Measurements from ENCODE around the gene TAAR8. TPM values are rescaled to one million over a fixed set of nuclear protein-coding genes. Genes with fewer than 3 reads are reported as not detected.
"Not testable (repeated sequence)": the region's sequence is repeated elsewhere in the genome, so short reads cannot be mapped to it uniquely, and the experiment has no call there.

Gene TAAR8
- total RNA-seq, 1 donor from 2014 or later: not detected

DNA sequence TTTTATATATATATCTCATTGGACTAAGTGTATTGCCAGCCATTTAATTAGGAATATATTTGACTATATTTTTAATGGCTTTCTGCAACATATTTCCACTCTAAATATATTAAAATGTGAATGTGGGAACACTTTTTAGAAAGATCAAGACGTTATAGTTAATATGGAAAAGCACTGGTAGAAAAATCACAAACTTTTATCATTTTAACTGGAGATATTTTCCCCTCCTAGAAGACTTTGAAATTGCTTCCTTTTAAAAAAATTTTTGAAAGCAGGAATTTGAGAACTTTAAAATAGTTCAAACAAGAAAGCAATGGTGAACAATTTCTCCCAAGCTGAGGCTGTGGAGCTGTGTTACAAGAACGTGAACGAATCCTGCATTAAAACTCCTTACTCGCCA lies 14.5 kb upstream of the TAAR8 start, which contains the start of gene TAAR9:
TSS of gene TAAR9 (plus strand) at position 301 of the 400 bp plus-strand sequence. CDS start at position 314, 13 bp downstream.
- intact Hi-C loops (cut with micrococcal nuclease): no loop called here

DNA sequence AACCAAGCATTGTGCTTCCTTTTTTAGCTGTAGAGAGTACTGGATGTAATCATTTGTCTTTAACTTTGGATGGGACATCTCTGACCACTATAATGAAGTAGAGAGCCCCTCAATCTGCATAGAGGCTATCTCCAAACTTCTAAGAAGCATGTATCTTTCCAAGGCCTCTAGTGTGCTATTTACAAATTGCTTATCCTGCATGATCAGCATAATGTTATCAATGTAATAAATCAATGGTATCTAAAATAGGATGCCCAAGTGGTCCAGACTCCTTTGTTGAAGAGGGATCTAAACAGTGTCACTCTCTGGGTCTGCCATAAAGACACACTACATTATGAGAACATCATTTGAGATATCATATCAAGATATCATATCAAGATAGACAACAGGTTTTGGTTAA lies 7.6 kb upstream of the TAAR8 start:
- intact Hi-C loops (cut with micrococcal nuclease): no loop called here

DNA sequence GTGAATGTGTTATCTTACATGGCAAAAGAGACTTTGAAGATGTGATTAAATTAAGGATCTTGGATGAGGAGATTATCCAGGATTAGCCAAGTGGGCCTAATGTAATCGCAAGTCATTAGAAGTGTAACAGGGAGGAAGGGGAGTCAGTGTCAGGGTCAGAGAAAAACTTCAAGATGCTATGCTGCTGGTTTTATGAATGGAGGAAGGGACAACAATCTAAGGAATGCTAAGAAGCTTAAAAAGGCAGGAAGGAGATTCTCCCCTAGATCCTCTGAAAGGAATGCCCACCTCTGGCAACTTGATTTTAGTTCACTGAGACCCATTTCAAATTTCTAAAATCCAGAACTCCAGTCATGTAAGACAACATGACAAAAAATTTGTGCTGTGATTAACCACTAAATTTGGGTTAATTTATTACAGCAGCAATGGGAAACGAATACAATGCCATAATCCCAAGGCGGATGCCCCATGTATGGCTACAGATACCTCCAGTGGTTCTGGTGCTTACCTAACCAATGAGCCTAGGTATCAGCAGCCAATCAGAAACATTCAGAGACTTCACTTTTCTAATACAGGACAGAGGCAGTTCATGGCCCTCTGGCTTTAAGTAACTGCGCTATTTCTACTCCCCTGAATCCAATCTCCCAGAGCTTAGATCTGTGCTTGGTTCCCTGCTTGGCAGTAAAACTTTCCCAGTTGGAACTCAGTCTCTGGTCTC lies 3.6 kb upstream of the TAAR8 start:
- intact Hi-C loops (cut with micrococcal nuclease): no loop called here

DNA sequence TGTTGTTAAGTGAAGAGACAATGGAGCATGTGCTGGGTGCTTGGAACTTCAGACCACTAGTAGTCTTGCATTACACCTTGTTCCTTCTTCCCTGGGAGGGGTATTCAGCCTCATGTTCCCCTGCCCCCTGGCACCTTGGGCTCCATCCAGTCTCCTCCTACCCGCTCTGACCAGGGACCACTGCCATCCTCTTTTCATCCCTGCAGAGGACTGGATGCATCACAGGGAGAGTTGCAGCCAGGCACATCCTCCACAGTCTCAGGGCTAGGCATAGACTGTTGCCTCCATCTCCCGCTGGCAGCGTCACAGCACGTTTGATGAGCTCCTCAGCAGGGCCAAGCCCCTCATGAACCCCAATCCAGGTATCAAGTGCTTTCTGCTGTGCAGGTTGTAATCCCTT lies 1.3 kb upstream of the TAAR8 start:
- intact Hi-C loops (cut with micrococcal nuclease): no loop called here

DNA sequence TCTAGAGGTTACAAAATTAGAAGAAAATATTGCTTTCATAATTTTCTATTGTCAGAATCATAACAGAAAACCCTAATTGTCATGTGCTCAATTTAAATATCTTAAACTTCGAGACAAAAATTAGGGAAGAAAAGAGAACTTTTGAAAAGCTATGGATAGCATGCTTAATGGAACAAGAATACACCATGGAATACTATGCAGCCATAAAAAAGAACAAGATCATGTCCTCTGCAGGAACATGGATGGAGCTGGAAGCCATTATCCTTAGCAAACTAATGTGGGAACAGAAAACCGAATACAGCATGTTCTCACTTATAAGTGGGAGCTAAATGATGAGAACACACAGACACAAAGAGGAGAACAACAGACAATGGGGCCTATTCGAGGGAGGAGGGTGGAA lies 7.6 kb downstream of the TAAR8 start:
- intact Hi-C loops (cut with micrococcal nuclease): not testable (repeated sequence)

DNA sequence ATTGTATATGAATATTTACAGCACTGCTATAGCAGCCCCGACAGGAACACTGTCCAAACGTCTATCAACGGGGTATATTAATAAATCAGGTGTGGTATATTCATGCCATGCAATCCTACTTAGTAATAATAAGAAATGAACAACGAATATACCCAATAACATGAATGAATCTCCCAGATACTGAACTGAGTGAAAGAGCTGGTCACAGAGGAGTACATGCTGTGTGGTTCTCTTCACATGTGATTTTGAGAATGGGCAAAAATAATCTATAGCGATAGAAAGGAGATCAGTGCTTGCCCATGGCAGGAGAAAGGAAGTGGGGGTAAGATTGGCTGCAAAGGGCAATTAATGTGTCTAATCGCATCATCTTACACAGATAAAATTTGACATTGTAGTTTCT lies 13.9 kb downstream of the TAAR8 start:
- intact Hi-C loops (cut with micrococcal nuclease): no loop called here

DNA sequence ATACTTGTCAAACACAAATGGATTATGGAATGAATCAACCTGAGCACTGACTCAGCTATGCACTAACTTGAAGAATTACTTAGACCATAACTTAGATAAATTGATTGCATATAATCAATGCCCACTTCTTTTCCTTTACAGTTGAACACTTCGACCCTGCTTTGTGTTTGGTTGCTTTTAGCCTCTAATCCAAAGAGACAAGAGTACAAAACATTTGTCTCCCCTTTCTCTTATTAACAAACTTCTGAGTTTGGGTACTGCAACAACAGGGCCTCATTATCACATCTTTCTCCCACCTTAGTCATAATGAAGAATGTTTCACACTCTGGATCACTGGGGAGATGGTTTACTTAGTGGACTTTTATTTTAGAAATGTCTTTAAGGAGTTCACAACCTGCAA lies 15.1 kb downstream of the TAAR8 start:
- intact Hi-C loops (cut with micrococcal nuclease): no loop called here

DNA sequence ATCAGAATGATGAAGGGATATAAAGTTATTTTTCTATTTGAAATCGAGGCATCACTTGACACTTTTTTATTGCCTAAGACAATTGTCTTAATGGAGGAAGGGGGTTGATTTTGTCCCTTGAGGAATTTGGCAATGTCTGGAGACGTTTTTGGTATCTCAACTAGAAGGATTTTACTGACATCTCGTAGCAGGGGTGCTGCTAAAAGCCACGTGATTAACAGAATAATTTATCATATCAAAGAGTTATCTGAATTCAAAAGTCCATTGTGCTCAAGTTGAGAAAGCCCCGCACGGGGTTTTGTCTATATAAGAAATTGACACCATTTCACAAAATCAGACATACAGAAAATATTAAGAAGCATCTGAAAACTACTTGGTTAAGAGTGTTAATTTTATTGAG lies 16.1 kb downstream of the TAAR8 start:
- intact Hi-C loops (cut with micrococcal nuclease): no loop called here

DNA sequence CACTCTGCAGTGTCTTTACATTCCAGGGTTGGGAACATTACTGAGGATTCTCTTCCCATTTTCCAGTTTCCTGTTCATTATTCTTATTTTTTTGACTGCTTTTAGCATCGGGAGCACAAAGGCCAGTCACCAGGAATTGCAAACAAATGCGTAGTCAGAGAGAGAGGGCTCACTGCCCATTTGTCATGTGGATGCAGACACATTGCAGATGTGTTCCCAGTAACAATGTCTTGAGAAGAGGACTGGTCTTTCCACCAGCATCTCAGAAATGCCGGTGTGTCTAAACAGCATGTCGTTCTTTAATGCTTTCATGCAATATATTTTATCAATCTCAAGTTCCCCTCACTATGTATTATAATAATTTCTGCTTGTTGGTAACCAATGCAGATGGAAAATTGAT lies 16.7 kb downstream of the TAAR8 start:
- intact Hi-C loops (cut with micrococcal nuclease): no loop called here

DNA sequence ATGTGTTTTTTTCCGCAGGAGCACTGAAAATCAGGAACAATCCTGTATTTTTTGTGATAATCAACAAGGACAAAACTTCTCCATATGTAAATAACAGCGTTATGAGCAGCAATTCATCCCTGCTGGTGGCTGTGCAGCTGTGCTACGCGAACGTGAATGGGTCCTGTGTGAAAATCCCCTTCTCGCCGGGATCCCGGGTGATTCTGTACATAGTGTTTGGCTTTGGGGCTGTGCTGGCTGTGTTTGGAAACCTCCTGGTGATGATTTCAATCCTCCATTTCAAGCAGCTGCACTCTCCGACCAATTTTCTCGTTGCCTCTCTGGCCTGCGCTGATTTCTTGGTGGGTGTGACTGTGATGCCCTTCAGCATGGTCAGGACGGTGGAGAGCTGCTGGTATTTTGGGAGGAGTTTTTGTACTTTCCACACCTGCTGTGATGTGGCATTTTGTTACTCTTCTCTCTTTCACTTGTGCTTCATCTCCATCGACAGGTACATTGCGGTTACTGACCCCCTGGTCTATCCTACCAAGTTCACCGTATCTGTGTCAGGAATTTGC lies 17.8 kb downstream of the TAAR8 start, which contains the start of gene TAAR6:
TSS of gene TAAR6 (plus strand) at position 102 of the 557 bp plus-strand sequence. CDS start at position 102, 0 bp downstream.
- intact Hi-C loops (cut with micrococcal nuclease): no loop called here

DNA sequence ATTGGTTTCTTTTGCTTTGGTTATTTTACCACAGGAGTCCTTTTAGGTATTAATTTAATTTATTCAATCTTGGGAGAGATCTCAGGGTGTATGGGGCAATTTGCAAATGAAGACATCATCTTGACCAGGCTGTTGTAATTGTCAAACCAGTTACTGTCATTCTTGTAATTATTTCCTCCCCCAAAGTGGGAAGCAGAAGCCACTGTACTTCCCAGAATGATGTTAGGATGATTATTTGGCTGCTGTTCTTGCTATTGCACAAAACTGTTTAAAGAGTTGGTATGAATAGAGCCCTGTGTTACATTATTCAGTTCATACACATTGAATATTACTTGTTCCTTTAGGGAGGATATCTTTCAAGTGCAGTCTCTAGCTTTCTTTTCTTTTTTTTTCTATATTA lies 19.3 kb downstream of the TAAR8 start:
- intact Hi-C loops (cut with micrococcal nuclease): no loop called here

DNA sequence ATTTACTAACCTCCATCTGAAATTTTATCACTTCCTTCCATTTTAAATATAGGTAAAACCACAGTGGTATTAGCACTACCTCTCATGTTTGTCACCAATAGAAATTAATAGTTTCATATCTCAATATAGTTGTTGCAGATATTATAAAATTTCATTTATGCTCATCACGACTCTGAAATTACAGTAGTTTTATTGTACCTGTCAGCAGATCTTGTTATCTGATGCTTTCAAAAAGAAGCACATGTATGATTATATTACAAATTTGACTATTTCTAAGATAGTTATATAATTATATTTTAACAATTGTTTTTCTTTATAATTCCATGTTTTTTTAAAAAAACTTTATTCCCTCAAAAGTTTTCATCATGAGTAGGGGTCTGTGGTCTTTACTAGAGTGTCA lies 32.2 kb downstream of the TAAR8 start:
- intact Hi-C loops (cut with micrococcal nuclease): no loop called here

DNA sequence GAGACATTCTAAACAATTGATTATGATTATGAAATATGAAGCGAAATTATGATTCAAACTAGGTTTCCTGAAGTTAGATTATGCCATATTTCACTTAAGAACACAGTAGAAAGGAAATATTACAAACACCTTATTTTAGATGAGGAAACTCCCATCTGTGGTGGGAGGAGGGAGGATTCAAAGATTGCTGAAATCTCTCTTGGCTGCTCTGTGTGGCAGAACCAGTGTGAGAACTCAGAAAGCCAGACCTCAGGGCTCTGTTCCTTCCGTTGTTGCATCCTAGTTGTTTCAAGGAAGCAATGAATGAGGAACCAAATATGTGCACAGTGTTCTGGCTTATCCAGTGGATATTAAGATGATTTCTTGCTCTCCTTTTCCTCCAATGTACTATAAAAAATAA lies 35.0 kb downstream of the TAAR8 start:
- intact Hi-C loops (cut with micrococcal nuclease): no loop called here

DNA sequence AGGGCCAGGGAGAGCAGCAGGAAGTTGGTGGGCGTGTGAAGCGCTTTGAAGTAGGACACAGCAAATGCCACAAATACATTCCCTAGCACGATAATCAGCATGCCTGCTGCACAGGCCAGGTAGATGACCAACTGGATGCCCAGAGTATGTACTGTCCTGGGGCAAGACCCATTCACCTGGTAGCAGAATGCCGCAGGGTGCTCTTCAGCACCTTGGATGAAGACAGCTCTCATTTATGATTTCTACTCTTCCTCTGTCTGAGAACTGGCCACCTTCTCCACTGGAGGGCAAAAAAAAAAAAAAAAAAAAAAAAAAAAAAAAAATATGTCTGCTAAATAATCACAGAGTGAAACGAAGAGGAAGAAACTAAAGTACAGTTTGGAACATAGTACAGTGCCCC lies 37.0 kb downstream of the TAAR8 start, which contains the start of gene TAAR5:
TSS of gene TAAR5 (minus strand) at position 288 of the 400 bp plus-strand sequence. CDS start at position 233, 55 bp downstream.
- intact Hi-C loops (cut with micrococcal nuclease): no loop called here

DNA sequence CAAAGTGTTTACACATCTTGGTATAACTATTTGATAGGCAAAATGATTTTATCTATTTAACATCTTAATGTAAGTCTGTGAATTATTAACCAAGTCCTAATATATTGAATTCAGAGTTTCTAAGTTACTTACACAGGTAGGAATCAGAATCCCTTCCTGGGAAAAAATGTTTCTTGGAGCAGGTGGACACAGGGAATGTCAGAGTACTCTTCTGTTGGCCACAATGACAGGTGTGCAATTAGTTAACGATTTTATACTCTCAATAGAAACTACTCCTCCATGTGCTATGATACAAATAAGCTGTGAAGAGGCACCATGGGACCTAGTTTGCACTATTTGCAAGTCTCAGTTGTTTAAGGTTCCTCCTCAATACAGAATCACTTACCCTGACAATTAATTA lies 37.9 kb downstream of the TAAR8 start:
- intact Hi-C loops (cut with micrococcal nuclease): no loop called here

DNA sequence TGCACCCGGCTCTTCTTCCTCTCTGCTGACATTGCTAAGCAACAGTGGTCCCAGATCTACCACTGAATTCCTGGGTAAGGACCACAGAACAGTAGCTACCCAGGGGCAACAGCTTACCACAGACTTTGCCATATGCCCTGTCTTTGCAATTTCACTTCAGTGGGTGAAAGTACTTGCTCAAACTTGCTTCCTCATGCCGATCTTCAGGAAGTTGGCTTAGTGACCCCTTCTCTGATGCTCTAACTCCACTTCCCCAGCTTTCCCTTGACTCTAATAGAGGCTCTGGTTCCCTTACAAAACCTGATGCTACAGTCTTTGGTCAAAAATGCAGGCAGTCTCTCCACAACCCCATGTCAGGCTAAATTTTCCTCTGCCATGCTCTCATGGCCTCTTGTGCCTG lies 40.4 kb downstream of the TAAR8 start:
- intact Hi-C loops (cut with micrococcal nuclease): no loop called here

DNA sequence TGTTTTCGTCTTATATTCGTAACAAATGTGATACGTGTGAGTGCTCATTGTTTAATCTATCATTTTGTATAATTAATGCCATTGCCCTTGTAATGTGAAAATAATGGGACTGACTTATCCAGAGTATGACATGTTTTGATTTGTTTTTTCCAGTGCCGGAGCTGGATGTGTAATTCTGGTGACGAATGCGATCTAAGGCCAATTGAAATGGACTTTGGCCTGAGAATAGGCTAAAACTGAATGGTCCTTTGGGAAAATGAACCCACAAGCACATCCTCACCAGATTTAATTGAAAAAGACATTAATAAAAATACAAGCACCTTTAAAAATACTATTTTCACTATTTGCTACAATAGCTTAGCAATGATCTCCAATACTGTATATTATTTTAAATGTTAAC lies 43.7 kb downstream of the TAAR8 start:
- intact Hi-C loops (cut with micrococcal nuclease): no loop called here

DNA sequence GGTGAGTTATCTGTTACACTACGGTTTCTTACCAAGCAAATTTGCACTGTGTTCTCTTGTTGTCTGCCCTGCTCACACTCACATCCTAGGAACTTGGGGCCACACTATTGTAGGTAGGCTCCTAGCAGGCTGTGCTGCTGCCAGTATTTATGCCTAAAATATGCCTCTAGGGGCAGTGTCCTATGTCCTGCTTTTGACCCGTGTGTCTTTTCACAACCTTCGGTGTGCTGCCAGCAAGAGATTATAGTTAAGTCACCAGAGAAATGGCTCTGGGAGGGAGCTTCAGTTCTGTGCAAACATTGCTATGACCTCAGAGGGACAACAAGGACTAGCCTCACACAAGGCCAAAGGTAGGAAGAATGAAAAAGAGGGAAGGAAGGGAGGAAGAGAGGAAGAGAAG lies 46.0 kb downstream of the TAAR8 start:
- intact Hi-C loops (cut with micrococcal nuclease): no loop called here

DNA sequence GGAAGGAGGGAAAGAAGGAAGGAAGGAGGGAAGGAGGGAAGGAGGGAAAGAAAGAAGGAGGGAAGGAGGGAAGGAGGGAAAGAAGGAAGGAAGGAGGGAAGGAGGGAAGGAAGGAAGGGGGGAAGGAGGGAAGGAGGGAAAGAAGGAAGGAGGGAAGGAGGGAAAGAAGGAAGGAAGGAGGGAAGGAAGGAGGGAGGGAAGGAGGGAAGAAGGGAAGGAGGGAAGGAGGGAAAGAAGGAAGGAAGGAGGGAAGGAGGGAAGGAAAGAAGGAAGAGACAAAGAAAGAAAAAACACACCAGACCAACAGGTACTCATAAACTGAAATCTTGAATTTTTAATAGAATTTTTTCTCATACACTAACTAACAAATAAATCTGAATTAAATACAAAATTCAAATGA lies 48.4 kb downstream of the TAAR8 start:
- intact Hi-C loops (cut with micrococcal nuclease): not testable (repeated sequence)
